ENCODE measurements around the gene NRN1. TPM values are rescaled to one million over a fixed set of nuclear protein-coding genes. Genes with fewer than 3 reads are reported as not detected.

The NRN1 gene
- total RNA-seq, 1 donor: not detected

- TF ChIP-seq CTCF (IDR thresholded peaks at IDR 0.05; ENCODE audit: insufficient read depth, low read depth, low read length): no peak
- no peak overlapping the region for H3K4me3 ChIP-seq (ENCODE audit: low read depth, low read length)
- DNase-seq (ENCODE audit: low read depth): no peak
Observed at GRCh38 chr6:5960456-5960855, 46.3 kb downstream of the NRN1 start.

- no peak overlapping the region for H3K4me3 ChIP-seq (ENCODE audit: low read depth, low read length)
- no peak for TF ChIP-seq CTCF (IDR thresholded peaks at IDR 0.05; ENCODE audit: insufficient read depth, low read depth, low read length)
- no peak for DNase-seq (ENCODE audit: low read depth)
Observed at GRCh38 chr6:5958921-5959320, 47.8 kb downstream of the NRN1 start.

- H3K4me3 ChIP-seq (ENCODE audit: low read depth, low read length): no peak overlapping the region
- no peak for DNase-seq (ENCODE audit: low read depth)
- no peak for TF ChIP-seq CTCF (IDR thresholded peaks at IDR 0.05; ENCODE audit: insufficient read depth, low read depth, low read length)
Observed at GRCh38 chr6:5956939-5957338, 49.8 kb downstream of the NRN1 start.

GRCh38 chr6:5950361-5950785, 56.4 kb downstream of the NRN1 start:
- no peak overlapping the region for H3K4me3 ChIP-seq (ENCODE audit: low read depth, low read length)
- peak; percentile 19 for TF ChIP-seq CTCF (IDR thresholded peaks at IDR 0.05; ENCODE audit: insufficient read depth, low read depth, low read length)
- DNase-seq (ENCODE audit: low read depth): no peak

Measured in fibroblast of villous mesenchyme (primary cell).